Effector CD8-positive, alpha-beta T cell (primary cell): ENCODE results near the gene EPS15.
"Not testable (repeated sequence)": the region's sequence is repeated elsewhere in the genome, so short reads cannot be mapped to it uniquely, and the experiment has no call there.

Experiments
- DNase-seq: peaks from one replicate; lab custom pipeline; 2025; lab: John Stamatoyannopoulos, UW

Gene EPS15

DNA sequence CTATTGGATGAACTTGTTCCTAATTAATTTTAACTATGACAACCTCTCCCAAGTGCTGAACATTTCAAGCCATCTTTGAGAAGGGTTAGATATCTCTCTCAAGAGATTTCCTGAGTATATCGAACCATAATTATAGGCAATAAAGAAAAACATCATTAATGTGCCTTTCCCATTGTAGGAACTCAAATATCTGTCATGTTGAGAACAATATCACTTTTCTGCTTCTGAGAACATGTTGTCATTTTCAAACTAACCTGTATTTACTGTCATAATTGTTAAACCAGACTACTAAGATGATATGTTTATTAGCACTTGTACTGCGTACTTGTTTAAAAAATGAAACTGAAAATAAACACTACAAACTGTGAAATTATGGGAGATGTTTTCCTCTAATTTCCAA is 4.3 kb downstream of the EPS15 start:
- DNase-seq: no peak

DNA sequence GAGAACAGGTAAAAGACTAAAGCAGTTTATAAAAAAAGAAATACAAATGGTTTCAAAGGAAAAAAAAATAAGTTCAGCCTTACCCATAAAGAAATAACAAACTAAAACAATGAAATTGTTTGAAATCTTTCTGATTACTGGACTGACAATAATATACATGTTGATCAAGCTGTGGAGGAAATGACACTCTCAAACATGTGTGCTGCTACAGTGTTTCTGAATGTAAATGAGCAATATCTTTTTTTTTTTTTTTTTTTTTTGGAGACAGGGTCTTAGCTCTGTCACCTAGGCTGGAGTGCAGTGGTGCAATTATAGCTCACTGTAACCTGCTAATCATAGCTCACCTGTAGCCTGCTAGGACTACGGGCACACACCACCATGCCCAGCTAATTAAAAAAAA is 6.5 kb downstream of the EPS15 start:
- no peak for DNase-seq

DNA sequence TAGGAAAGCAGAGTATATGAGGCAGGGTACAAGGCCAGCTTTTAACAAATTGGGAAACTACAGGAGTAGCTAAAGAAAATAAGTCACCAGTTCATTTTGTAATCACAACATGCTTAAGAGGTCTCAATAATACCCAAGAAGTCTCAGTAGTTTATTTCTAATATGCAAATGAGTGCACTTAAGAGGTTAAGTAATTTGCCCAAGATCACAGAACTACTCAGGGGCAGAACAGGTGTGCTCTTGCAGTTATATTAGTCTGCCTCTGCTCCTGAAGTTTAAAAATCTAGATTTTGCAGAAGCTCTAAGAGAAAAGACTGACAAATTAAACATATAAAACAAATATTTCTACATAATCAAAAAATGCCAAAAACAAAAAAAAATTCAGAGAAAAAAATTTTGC is 6.9 kb downstream of the EPS15 start:
- no peak for DNase-seq

DNA sequence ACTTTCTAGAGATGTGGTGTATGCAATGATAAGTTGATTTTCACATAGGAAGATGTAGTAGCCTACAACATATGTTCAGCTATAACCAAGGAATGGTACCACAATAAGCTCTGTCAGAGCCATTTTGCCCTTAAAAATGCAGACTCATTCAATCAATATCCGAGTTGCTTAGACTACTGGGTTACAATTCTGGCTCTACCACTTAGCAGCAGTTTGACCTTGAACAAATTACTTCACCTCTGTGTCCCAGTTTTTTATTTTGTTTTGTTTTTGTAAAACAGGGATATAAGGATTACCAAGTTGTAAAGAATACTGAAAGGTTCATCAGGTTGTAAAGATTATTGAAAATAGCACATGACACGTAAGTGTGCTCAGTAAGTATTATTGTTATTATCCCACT is 9.3 kb downstream of the EPS15 start:
- DNase-seq: no peak

DNA sequence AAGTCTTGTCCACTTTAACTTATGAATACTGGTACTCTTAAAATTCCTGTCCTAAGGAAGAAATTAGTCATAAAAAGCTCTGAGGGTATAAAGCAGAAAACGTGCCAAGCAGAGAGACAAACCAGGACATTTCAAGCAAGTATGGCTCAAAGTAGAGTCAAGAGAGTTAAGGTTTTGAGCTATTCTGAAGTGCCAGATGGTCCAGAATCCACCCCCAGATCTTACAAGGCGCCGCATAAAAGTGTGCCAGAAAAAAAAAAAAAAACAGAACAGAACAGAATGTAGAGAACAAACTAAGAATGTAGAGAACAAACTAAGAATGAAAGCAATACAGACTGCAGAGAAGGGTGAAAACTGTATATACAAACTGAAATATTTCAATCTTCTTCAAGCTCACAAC is 12.5 kb downstream of the EPS15 start:
- DNase-seq: no peak

DNA sequence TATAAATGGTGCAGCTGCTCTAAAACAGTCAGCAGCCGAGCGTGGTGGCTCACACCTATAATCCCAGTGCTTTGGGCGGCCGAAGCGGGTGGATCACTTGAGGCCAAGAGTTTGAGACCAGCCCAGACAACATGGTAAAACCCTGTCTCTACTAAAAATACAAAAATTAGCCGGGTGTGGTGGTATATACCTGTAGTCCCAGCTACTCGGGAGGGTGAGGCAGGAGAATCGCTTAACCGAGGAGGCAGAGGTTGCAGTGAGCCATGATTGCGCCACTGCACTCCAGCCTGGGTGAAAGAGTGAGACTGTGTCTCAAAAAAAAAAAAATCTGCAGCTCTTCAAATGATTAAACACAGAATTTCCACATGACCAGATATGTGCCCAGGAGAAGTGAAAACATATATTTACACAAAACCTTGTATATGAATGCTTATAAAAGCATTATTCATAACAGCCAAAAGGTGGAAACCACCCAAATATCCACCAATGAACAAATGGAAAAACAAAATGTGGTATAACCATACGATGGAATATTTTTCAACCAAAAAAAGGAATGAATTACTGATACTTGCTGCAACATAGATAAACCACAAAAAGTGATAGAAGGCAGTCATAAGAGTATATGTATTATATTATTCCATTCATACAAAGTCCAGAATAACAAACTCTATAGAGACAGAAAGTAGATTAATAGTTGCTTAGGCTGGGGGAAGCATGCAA is 14.1 kb downstream of the EPS15 start:
- no peak for DNase-seq

DNA sequence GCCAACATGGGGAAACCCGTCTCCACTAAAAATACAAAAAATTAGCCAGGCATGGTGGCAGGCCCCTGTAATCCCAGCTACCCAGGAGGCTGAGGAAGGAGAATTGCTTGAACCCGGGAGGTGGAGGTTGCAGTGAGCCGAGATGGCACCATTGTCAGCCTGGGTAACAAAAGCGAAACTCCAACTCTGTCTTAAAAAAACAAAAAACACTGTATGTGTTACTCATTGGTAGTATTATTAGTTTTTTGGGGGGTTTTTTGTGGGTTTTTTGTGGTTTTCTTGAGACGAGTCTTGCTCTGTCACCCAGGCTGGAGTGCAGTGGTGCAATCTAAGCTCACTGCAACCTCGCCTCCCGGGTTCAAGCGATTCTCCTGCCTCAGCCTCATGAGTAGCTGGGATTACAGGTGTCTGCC is 17.8 kb downstream of the EPS15 start:
- not testable (repeated sequence) for DNase-seq

DNA sequence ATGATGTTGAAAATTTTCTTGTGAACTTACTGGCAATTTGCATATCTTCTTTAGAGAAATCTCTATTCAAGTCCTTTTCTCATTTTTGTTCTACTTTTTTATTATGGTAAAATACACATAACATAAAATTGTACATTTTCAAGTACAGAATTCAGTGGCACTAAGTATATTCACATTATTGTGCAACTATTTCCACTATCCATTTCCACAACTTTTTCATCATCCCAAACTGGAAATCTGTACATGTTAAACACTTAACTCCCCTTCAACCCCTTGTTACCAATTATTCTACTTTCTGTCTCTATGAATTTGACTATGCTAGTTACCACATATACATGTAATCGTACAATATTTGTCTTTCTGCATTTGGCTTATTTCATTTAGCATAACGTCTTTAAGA is 19.4 kb downstream of the EPS15 start:
- DNase-seq: no peak

DNA sequence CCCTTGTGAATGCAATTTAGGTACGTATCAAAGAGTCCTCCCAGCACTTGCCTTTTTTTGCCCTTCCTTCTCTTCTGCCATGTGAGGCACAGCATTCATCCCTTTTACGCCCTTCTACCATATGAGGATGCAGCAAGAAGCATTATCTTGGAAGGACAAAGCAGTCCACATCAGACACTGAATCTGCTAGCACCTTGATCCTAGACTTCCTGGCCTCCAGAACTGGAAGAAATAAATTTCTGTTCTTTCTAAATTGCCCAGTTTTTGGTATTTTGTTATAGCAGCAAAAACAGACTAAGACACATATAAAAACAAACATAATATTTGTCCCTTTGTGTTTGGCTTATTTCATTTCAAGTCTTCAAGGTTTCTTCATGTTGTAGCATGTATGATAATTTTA is 20.1 kb downstream of the EPS15 start:
- DNase-seq: no peak

DNA sequence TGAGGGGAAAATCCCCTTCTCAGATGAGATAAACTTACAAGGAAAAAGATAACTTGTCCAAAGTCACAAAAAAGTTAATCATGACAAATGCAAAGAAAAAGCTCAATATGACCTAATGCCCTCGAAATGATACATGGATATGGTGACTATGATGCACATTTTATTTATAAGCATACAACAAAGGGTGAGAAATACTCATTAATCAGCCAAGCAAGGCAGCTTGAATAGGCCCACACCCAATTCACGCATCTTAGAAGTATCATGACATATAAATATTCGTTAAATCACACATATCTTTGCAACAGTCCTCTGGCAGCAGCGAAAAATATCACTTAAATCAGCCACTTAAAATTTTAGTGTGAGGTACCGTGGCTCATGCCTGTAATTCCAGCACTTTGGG is 21.7 kb downstream of the EPS15 start:
- DNase-seq: no peak

DNA sequence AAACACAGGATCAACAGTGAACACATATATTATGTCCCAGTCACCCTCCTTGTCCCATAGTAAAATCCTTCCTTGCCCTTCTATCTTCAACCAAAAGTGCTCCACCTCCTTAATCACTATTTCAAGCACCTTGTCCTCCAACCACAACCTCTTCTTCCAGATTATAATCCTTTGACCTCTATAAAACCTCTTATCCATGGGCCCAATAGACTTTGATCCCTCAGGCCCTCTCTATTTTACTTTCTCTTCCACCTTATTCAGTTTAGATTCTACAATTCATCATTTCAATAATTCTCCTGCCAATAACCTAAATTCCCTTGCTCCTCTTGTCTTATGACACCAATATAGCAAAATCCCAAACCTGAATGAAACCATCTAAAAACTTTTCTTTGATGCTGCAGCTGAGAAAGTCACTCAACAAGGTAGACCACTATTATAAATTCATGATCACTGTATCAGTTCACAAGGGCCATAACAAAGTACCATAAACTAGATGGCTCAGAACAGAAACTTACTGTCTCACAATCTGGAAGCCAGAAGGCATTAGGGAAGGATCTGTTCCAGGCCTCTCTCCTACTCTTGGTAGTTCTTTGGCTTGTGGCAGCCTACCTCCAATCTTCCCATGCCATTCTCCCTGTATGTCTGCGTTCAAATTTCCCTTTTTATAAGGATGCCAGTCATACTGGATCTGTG is 24.8 kb downstream of the EPS15 start:
- DNase-seq: no peak

DNA sequence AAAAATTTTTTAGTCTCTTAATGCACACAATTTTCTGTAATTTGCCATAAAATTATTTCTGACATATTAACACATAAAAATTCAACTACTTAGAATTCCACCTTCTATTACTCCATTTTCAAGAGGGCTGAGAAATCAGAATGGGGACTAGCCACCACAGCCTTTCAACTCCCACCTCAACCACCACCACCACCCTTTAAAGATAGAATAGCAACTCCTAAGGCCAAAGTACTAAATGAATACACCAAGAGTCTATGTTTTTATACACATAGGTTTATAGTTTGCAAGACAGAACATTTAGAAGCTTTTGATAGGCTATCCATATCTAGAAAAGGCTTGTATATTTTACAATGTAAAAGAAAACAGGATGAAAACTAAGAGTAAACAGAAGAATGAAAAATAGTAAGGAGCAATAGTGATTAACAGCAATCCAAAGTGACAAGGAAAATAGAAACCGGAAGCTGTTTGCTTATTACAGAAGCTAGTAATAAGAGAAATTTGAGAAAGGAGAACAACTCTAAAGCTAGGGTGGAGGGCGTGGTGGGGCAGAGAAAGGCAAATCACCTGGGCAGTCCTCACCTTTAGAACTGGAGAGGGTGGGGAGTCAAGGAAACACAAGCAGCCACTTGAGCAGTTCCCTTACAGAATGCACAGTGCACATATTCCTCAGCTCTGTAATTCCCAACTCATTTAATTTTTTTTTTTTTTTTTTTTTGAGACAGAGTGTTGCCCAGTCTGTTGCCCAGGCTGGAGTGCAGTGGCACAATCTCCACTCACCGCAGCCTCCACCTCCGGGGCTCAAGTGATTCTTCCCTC is 27.7 kb downstream of the EPS15 start:
- DNase-seq: no peak

DNA sequence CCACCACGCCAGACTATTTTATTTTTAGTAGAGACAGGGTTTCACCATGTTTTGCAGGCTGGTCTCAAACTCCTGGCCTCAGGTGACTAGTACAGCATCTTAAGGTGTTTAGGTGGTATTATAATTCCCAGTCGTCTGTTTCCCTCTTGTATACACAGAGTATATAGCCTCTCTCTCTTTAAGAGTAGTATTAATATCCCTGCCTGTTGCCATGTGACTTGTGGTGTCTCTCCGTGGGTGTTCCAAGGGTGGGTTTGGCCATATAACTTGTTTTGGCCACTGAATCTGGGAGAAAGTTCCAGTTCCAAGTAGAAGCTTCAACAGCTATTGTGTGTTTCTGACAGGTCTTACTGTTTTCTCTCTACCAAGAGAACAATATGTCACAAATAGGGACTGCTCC is 29.6 kb downstream of the EPS15 start:
- DNase-seq: no peak

DNA sequence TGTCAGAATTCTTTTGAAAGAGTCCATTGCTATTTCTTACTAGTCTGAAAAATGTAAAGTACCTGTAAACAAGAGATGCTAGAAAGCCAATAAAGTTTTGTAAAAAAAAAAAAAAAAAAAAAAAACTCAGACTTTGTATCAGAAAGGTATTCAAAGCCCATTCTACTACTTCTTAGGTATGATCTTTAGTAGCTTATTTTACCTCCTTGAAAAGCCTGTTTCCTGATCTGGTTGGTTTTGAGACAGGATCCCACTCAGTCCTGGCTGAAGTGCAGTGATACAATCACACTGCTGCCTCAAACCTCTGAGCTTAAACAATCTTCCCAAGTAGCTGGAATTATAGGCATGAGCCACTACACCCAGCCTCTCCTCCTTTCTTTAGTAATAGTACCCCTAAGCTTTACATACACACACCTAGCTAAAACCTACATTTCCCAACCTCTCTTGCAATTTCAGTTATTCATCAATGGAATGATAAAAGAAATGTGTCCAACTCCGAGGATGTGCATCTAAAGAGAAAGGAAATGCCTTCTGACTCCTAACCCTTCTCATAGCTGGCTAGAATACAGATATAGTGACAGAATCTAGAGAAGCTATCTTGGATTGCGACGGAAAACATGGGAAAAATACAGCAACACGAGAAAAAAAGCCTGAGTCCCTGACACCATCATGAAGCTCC is 30.6 kb downstream of the EPS15 start:
- no peak for DNase-seq

DNA sequence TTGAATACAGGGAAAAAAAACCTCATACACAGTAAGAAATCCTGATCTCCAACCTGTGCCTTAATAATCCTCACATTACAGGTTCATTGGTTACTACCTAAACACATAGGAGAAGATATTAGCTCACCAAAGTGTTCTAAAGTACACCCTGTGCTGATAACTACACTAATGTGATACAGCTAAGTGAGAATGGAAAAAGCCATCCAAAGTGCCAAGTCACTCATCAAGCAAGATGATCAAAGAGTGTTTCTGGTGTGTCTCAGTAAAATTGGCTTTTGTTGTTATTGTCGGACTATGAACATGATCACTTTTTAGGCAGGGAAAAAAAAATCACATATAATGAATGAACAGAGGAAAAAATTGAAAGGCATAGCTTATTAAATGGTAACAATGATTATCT is 31.4 kb downstream of the EPS15 start:
- no peak for DNase-seq

DNA sequence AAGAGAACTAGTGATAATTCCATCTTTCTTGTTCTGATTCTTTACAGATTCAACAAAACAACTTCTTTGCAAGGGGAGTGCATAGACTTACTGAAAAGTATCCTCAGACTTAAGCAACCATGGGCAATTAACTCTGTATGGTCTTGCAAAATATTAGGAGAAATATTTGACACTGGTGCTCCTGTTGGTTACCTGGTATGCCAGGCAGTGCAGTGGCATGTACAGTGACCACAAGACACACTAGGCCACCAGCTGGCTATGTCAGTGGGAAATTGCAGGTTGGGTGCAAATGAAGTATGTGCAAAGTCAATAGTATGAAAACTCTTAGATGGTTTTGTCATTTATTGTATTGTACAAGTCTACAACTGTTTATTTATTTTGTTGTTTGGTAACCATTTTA is 34.5 kb downstream of the EPS15 start:
- no peak for DNase-seq

DNA sequence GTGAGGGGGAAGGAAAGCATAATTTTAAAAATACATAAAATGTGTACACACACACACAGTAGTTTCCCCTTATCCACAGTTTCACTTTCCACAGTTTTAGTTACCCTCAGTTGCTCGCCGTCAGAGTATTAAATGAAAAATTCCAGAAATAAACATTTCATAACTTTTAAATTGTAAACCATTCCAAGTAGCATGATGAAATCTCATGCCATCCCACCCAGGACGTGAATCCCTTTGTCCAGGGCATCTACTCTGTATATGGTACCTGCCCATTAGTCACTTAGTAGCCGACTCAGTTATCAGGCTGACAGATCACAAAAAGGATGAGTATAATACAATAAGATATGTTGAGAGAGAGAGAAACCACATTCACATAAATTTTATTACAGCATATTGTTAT is 36.2 kb downstream of the EPS15 start:
- DNase-seq: no peak

DNA sequence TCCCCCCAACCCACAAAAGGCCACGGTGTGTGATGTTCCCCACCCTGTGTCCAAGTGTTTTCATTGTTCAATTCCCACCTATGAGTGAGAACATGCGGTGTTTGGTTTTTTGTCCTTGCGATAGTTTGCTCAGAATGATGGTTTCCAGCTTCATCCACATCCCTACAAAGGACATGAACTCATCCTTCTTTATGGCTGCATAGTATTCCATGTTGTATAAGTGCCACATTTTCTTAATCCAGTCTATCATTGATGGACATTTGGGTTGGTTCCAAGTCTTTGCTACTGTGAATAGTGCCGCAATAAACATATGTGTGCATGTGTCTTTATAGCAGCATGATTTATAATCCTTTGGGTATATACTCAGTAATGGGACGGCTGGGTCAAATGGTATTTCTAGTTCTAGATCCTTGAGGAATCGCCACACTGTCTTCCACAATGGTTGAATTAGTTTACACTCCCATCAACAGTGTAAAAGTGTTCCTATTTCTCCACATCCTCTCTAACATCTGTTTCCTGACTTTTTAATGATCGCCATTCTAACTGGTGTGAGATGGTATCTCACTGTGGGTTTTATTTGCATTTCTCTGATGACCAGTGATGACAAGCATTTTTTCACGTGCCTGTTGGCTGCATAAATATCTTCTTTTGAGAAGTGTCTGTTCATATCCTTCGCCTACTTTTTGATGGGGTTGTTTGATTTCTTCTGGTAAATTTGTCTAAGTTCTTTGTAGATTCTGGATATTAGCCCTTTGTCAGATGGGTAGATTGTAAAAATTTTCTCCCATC is 44.0 kb downstream of the EPS15 start:
- not testable (repeated sequence) for DNase-seq

DNA sequence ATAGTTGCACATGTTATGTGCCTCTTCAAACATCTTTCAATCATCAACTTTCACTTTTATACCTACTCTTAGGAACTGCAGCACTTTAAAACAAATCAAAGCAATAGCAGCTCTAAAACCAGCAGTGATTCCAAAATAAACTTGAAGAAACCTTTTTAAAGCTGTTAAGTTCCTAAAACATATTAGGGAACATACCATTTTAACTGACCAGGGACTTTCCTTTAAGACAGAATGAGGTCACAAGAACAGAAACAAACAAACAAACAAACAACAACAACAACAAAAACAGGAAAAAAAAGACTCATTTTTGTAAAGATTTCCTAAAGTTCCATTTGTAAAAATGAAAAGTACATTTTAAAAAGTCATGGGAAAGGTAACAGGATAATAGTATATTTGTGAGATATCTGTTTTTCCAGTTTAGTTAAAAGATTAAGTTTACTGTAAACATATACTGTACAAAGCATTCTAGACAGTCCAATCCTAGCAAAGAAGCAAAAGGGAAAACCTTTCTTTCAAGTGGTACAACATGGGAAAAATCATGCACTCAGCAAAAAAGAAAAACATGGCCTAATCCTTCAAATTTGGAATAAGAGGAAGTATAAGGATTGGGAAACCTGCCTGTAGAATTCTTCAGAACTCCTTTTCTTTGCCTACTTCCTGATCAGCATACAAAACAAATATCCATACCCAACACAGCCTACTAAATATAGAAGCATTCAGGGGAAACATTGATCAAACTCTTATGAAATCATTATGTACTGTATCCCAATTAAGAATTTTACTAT is 45.5 kb downstream of the EPS15 start:
- no peak for DNase-seq

DNA sequence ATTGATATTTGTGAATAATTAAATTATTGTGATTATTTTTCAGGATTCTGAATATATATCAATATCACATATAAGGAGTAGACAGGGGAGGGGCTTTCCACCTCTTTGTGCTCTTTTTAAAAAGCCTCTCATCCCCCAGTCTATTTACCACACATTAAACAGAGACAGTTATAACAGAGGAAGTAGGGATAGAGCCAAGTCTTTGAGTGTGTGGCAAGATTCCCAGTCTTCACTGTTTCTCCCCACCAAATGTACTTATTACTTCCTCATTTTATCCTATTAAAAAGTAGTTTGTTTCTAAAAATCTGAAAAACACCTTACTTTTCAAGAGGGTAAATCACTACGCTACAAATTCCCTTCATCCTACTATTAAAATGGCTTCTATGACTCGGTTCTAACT is 46.7 kb downstream of the EPS15 start:
- no peak for DNase-seq

DNA sequence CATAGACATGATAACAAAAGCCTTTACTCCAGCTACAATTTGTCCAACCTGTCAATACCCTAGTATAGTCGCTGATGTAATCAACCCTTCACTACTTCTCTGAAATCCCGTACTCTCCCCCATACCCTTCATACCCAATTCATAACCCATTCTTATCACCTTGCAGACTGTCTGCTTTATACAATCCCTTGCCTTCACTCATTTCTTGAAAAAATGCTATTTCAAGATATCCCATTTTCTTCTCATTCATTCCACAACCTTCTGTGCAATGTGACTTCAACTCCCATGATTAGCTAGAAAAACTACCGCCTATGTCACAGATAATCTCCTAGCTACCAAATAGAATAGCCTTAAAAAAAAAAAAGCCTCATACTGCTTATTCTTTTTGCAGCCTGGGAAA is 49.5 kb downstream of the EPS15 start:
- no peak for DNase-seq
